HG03095 (cell line): ENCODE data around the gene RBMS3.

ENCODE experiments used
- ATAC-seq: cut with Tn5 transposase; IDR thresholded peaks from one replicate; pipeline ENCODE4 v1.9.1; 2021; ENCODE audit warnings: moderate library complexity; ENCODE audit not compliant: unreplicated experiment

The RBMS3 gene

DNA sequence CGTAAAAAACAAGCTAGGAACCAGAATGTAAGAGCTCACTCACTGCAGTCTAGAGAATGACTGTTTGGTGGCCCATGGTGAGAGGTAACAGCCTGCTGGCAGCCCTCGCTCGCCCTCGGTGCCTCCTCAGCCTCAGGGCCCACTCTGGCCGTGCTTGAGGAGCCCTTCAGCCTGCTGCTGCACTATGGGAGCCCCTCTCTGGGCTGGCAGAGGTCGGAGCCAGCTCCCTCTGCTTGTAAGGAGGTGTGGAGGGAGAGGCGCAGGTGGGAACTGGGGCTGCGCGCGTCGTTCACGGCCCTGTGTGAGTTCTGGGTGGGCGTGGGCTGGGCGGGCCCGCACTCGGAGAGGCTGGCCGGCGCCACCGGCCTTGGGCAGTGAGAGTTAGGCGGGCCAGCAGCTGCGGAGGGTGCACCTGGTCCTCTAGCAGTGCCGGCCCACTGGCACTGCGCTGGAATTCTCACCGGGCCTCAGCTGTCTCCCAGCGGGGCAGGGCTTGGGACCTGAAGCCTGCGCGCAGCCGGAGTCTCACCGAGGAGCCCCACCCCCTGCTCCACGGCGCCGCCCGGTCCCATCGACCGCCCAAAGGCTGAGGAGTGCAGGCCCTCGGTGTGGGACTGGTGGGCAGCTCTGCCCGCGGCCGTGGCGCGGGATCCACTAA lies 420.6 kb downstream of the RBMS3 start:
- ATAC-seq = no peak

DNA sequence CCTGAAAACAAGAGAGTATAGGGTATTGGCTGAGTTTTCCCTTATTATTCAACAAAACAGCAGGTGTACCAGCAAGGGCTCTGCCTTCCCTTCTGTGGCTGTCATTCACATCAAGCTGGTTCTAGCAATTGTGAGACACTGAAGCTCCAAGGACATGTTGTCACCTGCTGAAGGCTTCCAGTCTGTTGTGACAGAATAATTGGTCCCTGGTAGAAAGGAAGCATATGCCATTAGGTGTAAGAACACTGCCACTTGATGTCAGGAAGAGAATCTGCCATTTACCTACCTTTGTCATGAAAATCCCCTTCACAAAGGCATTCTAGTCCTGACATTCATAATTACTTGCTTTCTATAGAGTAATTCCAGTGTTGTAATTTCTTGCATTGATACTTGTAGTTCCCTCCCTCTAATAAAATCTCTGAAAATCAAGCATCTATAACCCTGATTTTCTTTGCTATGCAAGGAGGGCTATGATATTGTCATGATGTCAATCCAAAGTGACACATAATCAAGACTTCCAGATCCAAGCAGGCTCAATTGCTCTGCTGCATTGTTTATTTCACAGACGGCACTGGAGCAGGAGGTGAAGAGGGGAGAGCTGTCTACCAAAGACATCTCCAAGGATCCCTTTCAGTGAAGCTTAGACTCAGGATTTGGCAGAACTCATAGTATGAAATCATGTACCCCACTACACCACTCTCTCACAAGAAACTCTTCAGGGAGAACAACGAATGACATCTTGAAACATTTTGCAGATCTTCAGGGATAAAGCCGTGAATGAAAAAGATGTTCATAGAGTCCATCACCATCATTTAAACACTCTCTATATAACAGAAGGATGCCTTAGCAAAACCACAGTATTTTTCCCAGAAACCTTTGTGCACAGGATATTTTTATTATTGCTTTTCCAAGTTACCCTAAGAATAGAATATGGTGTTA lies 425.3 kb downstream of the RBMS3 start:
- ATAC-seq = no peak

DNA sequence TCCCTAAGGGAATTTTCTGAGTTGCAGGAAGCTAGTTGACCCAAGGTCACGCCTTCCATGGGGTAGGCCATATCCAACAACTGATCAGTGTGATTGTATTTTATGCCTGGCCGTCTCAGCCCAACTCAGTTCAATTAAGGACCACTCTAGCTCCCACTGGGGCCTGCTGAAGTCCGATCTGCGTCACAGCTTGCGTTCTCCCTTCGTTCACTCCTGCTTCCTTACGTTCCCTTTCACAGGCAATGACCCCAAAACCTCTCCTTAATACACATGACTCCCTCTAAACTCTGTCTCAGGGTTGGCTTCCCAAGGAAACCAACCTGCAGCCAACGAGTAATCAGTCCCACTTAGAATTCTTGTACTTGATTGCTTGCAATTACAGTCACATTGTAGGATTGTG lies 428.0 kb downstream of the RBMS3 start:
- ATAC-seq = no peak

DNA sequence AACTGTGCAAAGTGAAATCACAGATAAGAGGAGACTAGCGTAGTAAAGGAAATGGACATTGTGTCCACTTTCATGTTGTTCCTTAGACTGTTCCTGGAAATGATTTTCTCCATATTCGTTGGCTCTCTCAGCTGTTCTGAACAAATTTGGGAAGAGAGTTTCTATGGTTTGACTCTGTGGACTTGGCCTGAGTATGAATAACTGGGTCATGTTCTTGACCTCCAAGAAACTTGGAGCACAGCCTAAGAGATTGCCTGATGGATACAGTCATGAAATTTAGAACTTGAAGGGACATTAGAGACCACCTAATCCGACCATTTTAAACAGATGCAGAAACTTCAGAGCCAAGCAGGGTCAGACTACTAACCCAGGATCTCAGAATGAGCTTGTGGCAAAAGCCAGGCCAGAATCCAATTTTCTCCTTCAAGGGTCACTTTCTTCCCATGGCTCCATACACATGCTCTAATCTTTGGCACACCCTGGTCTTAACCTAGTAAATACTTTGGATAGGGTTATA lies 430.4 kb downstream of the RBMS3 start:
- no peak for ATAC-seq

DNA sequence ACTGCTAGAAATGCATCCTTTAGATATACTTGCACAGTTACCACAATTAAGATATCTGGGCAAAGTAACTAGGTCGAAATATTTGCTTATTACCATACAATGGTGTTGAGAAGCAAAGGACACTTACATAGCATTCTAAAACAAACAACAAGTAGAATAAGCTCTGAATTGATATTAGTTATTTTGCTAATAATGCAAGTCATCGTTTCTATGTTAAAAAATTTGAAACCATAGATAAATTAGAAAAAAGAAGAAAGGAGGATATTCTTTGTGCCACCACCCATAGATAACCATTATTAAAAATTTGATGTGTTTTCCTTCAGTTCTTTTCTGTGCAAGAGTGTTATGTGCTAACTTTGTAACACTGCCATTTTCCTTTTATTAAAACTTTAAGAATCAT lies 435.3 kb downstream of the RBMS3 start:
- no peak for ATAC-seq

DNA sequence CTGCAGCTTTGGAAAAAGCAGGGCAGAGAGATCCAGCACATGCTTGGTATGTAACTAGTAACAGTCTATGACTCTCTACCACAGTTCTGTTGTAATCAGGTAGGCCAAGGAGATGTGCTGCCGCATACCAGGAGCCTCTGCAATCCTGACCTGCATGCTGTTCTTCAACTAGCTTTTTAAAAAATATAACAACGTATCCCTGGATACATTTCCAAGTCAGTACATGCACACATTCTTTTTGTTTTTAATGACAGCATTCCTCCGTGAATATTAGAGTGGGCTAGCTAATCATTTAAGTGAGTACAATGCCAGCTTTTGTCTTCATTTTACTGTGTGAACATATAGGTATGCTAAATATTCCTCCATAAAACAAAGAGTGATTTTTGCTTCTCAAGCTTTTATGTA lies 437.8 kb downstream of the RBMS3 start:
- no peak for ATAC-seq

DNA sequence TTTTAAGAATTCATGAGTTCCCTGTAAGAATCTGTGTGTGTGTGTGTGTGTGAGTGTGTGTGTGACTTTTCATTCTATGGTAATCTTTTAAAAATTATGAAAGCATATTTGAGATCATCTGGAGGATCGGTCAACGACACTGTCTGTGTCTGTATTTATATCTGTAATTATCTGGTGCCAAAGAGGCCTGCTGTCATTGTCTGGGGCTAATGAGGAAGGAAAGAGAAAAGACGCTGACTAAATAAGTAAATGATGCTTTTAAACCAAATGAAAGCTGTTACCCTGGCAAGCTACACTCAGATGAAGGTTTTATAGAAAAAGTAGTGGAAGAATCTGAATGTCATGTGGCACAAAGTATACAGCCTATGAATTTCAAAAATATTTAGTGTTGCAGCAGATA lies 439.8 kb downstream of the RBMS3 start:
- no peak for ATAC-seq

DNA sequence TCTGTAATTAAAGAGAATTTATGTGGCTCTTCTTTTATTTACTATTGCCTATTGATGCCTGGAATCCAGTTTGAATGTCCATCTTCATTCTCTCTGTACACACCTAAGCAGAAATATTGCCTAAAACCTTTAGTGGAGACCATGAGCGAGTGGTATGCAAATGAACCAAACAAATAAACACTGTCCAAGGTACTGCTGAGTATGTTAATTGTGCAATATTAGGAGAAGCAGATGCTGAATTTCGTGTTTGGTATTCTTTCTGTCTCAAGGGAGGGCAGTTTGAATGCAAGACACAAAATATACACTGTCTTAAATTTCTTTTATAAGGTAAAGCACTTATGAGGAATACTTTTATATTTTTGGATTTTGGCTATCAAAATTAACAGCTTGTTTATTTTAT lies 440.9 kb downstream of the RBMS3 start:
- no peak for ATAC-seq

DNA sequence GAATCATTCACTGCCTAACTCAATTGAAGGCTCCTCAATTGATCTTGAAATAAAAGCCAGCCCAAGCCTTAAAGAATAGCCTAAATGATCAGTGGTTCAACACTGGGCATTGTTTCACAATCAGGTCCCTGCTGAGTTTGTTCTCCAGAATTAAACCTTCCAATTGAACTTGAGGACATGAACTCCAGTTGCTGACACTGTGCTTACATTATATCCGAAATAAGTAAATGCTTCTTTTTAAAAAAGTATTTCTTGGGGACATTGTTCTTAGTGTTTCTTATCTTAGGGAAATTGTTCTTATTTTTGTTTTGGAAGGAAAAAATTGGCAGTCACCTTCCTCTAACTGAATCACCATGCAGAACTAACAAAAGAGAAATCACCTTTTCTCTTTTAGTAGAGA lies 450.2 kb downstream of the RBMS3 start:
- no peak for ATAC-seq

DNA sequence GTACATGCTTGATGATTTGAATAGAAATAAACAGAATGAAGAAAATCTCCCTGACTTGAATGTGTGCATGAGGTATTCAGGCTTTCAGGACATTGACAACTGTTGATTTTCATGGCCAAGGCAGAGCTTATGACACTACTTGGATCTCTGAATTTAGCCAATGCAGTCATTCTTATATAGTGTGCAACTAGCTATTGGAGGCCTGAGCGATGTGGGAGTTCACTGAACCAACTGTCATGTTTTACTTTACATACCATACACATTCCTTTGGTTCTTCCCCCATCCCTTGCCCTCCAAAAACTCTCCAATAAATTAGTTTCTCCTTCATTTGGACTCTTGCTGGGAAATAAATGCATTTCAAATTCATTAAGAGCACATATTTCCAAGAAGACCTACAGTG lies 460.4 kb downstream of the RBMS3 start:
- no peak for ATAC-seq

DNA sequence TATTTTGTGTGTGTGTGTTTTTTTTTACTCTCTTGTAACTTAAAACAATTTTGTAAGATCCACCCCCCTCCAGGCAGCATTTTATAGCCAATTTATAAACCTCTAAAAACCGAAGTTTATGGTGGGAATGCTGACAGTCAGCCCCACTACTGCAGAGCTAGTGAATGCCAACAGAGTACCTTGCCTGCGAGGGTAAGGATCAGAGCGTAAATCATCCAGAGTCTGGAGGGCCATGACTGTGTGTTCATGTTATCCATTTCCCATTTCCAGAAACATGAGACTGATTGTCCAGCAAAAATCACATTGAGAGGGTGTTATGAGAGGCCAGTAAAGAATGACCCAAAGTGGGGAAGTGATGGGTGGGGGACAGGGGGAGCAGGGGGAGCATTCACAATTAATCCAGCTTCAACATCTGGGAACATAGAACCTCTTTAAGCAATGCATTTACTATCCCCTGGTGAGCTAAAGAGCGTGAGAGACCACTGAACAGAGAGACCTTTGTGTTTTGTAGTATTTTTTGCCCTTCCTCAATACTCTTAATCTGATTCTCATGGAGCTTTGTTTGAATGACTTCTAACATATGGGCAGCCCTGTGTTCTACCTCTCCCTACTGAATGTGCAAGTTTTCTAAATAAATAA lies 464.5 kb downstream of the RBMS3 start:
- no peak for ATAC-seq

DNA sequence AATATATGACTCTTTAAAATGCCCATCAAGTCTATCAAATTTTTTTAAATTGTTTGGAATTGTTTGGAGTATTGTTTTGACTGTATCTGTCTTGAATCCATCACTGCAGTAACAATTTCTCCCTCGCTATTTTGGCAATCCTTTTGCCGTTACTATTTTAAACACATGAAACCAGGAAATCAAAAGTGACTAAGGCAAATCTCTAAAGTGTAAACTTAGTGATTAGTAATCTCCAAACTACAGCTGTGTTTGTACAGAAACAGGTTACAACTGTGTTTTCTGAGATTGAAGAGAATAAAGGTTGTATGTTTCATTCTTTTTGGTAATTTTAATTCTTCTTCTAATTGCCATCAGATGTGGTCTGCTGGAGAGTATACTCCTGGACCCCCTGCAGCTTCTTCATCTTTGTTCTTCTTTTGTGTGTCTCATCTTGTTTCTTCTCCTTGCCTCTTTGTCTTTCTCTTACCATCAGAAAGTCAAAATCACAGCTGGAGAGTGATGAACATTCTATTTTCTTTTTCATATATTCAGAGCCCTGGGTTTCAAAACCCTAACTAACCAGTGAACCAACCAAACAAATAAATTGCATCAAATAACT lies 465.4 kb downstream of the RBMS3 start:
- ATAC-seq = no peak

DNA sequence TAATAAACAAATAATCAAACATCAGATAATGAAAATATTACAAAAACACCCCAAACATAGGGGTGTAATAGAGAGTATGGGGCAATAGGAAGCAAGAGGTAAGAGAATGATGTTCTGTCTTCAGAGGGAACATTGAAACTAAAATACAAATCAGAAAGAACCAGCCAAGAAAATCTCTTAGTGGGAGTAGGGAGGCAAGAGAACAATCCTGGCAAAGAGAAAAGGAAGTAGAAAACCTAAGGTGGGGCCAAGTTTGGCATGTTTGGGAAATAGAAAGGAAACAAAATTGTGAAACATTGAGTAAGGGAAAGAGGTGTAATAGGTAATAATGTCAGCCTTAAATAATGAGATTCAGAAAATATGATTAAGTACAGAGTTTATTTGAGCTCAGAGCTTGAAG lies 467.1 kb downstream of the RBMS3 start:
- no peak for ATAC-seq

DNA sequence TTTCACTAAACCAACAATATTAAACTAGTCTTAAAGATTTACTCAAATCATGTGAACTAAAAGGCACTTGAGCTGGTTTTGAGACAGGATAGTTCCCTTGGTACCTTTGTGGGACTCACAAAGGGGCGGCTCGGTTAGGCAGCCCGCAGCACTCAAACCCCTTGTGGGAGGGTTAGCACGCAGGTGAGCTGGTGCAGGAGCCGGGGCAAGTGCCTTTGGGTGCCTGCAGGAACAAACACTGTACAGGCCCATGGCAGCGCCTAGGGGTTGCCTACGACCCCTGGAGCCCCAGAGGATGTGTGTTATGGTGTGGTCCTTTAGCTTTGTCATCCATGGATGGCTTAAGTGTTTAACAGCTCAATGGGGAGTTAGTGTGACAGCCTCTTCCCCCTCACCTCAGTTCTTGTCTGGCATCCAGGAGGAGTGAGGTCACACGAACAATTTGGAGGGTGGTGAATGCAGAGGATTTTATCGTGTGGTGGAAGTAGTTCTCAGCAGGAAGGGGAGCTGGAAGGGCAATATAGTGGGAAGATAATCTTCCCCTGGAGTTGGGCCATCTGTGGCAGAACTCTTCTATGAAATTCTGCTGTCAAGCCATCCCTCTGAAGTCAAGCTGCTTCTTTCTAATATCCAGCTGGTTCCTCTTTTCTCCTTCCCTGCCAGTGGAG lies 470.9 kb downstream of the RBMS3 start:
- no peak for ATAC-seq

DNA sequence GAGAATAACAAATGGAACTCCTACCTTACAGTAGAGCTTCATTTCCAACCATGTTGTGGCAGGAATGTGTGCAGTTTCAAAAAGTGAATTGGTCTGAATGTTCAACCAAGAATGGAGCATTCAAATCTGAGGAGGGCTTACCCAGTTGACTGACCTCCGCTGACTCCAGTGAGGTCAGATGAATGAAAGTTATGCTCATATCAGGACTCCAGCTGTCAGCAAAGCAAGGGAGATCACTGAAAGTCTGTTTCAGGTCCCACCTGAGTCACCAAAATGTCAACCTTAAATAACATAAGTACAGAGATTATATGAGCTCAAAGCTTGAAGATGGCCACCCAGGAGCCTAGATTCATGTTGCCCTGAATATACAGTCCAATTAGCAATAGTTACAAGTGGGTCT lies 473.5 kb downstream of the RBMS3 start:
- no peak for ATAC-seq

DNA sequence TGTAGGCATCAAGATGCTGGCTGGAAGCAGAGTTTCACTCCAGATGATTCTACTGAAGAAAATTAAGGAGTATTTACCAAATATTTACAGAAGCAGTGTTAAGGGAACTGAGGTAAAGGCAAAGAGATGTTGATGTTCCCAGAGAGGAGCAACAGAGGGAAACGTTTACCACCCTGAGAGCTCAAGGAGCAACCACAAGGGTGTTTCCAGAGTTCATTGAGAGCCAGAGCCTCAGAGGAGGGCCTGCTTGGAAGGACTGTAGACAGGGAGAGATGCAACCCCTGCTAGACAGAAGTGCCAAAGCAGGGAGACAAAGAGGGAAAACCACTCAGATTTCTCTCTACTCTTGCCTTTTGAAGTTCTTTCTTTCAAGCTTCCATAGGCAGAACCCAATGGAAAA lies 474.5 kb downstream of the RBMS3 start:
- no peak for ATAC-seq

DNA sequence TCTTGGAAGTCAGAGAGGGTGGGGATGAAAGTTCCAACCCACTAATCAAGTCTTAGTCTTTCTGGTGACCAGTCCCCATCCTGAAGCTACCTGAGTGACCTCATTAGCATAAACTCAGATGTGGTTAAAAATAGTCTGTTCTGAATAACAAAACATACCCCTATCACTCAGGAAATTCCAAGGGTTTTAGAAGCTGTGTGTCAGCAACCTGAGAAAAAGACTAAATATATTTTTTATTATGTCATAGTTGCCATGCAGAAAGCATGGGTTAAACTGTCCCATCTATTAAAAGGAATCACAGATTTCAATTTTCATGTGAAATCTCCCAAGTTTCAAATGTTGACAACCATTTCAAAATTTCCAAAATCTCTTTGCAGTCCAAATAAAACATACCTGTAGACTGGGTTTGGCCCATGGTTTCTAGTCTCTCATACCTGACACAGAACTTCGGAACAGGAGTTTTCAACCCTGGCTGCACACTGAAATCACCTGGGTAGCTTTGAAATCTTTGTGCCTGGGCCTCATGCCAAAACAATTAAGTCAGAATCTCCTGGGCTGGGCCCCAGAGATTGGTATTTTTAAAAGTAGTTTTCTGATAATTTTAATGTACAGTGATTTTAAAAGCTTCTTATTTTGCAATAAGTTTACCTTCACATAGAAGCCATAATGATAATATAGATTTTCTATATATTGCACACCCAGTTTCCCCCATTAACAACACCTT lies 476.3 kb downstream of the RBMS3 start:
- ATAC-seq = no peak

DNA sequence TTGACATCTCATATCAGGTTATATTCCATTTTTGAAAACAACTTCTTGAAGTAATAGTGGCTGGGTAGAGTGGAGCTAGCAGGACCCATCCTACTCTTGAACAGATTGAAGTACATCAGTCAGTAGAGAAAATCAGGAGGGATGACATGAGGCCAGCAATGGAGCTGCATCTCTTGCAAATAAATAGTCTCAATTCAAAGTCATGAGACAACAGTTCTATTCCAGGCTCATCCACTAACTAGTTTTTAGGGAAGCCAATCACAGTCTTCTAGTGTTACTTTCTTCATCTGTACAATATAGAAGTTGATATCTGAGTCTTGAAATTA lies 477.2 kb downstream of the RBMS3 start:
- no peak for ATAC-seq

DNA sequence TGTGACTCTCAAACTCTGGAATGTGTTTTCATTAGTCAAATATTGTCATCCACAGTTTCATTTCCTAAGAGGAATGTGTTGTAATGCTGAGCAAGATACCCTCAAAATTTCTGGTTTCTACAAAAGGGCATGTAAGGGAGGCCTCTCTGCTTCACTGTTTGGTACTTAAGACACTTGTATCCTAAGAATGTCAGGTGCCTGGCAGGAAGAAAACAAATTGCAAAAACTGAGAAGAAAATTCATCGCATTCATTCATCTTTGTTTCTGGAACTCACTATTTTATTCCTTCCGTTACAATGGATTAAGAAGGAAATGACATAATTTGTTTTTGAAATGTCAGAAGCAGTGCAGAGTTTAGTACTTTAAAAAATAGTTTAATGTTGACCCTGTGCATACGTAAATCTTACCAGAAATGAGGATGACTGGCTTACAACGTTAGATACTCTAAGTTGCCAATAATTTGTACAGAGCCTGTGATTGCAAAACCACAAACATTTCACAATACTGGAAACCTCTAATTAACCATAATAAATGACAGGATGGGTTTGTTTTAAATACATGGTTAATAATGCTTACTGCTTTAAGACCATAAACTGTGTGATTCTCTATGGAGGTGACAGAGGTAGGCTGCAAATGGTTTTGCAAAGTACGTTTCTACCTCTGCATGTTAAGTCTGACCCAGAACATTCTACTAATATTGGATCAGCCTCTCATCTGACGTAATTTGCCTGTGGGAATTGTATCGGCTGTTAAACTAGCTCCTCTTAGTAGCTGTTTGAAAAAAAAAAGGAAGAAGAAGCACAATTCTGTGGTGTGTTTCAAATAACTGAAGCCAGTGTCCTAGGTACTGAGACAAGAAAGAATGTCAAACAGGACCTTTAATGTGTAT lies 477.8 kb downstream of the RBMS3 start:
- no peak for ATAC-seq
